Breast epithelium (tissue), 4 donors: ENCODE measurements around the gene ADGRE2. TPM values are rescaled to one million over a fixed set of nuclear protein-coding genes. Genes with fewer than 3 reads are reported as not detected.

Source experiments
- DNase-seq, 2 donors: peaks; one replicate each; pipeline ENCODE4 v3.0.0-alpha.2; 2019; ENCODE audit warnings: low spot score in 2 of 2
- H3K27ac ChIP-seq, 2 donors: fragments of 200-600 bp; sonication (generic) in 1 of 2; one replicate each; pipeline ENCODE4 v1.5.1; 2016 to 2019; ENCODE audit warnings: mild to moderate bottlenecking in 1 of 2
- H3K27me3 ChIP-seq, 2 donors: fragments of 200-600 bp; sonication (generic) in 1 of 2; one replicate each; pipeline versions ENCODE4 v1.5.1 to v1.6.0; 2017 to 2019; ENCODE audit warnings: control low read depth in 1 of 2, mild to moderate bottlenecking in 1 of 2
- H3K36me3 ChIP-seq: fragments of 200-600 bp; one replicate; pipeline ENCODE4 v1.5.1; 2019
- H3K4me1 ChIP-seq, 2 donors: fragments of 200-600 bp; sonication (generic); one replicate each; pipeline ENCODE4 v1.5.1; 2016 to 2019; ENCODE audit warnings: control low read depth in 1 of 2
- H3K4me3 ChIP-seq, 3 donors: fragments of 200-600 bp; sonication (generic); 1 replicate in 2 of 3; 2 replicates in 1 of 3; pipeline ENCODE4 v1.5.1; 2016 to 2019; ENCODE audit warnings: mild to moderate bottlenecking in 3 of 3, moderate library complexity in 2 of 3
- H3K9me3 ChIP-seq, 2 donors: fragments of 200-600 bp; sonication (generic) in 1 of 2; one replicate each; pipeline ENCODE4 v1.5.1; 2016 to 2019; ENCODE audit warnings: control low read depth in 1 of 2
- CTCF ChIP-seq, 3 donors: fragments of 450-650 bp; IDR thresholded peaks; one replicate each; pipeline ENCODE4 v1.5.1; 2016 to 2017; ENCODE audit warnings: antibody characterized with exemption in 3 of 3, mild to moderate bottlenecking in 3 of 3, moderate library complexity in 3 of 3
- POLR2A ChIP-seq: fragments of 450-650 bp; IDR thresholded peaks from one replicate; pipeline ENCODE4 v1.6.1; 2016; ENCODE audit warnings: antibody characterized with exemption, mild to moderate bottlenecking, moderate library complexity
- POLR2AphosphoS5 ChIP-seq, 3 donors: sonication (generic); formaldehyde crosslinking; IDR thresholded peaks; one replicate each; pipeline ENCODE4 v1.6.1; 2017; ENCODE audit warnings: antibody characterized with exemption in 3 of 3
- intact Hi-C: fragments of 100-400 bp; cut with DNase I; formaldehyde crosslinking; loops from one replicate; pipeline ENCODE4 v1.15.1; 2023; ENCODE audit warnings: low total_unique reads
- total RNA-seq, 3 donors: library from RNA; depleted of rRNA; stranded (reverse); fragments of >200 nt; gene quantifications; one replicate each; pipeline ENCODE4 v1.1.0, GENCODE V29; 2016

Gene ADGRE2
- total RNA-seq, 3 donors from 2014 or later = 1.9 to 32.1 (median 9.8) TPM

GRCh38 chr19:14728595-14728994 lies 49.8 kb downstream of the ADGRE2 start:
- no peaks in the 10 kb centered on the region for H3K27me3 ChIP-seq
- H3K27ac ChIP-seq = no peak overlapping the region
- TF ChIP-seq POLR2AphosphoS5 (IDR thresholded peaks at IDR 0.05) = no peak
- no peak for TF ChIP-seq CTCF (IDR thresholded peaks at IDR 0.05)
- no peak for TF ChIP-seq POLR2A
- H3K36me3 ChIP-seq = no peaks in the 10 kb centered on the region
- no peak overlapping the region for H3K4me3 ChIP-seq
- H3K4me1 ChIP-seq = no peaks in the 10 kb centered on the region
- DNase-seq = no peak
- intact Hi-C loops = no loop called here
- H3K9me3 ChIP-seq = peaks cover 46 to 69% of the 10 kb centered on the region in 2 donors

- Histone ChIP-seq H3K36me3 (peaks cover 18% of the 10 kb centered on the region), H3K27me3 (no peaks in the 10 kb centered on the region), H3K9me3 (peaks cover 84 to 100% of the 10 kb centered on the region in 2 donors), H3K27ac (no peak overlapping the region), H3K4me1 (no peaks in the 10 kb centered on the region), H3K4me3 (no peak overlapping the region)
- intact Hi-C loops = no loop called here
- TF ChIP-seq CTCF (IDR thresholded peaks at IDR 0.05) (no peak), POLR2AphosphoS5 (IDR thresholded peaks at IDR 0.05) (no peak), POLR2A (no peak)
- no peak for DNase-seq
These were observed 56.2 kb downstream of the ADGRE2 start for GRCh38 chr19:14722127-14722526.

GRCh38 chr19:14719162-14719561 lies 59.2 kb downstream of the ADGRE2 start:
- Histone ChIP-seq H3K27me3 (no peaks in the 10 kb centered on the region), H3K9me3 (peaks cover 88 to 100% of the 10 kb centered on the region in 2 donors), H3K4me3 (peak overlapping the region in 1 of 3 donors; percentile 45), H3K27ac (no peak overlapping the region), H3K4me1 (no peaks in the 10 kb centered on the region), H3K36me3 (peaks cover 40% of the 10 kb centered on the region)
- TF ChIP-seq POLR2AphosphoS5 (IDR thresholded peaks at IDR 0.05) (no peak), POLR2A (no peak), CTCF (IDR thresholded peaks at IDR 0.05) (no peak)
- intact Hi-C loops = no loop called here
- no peak for DNase-seq

- Histone ChIP-seq H3K36me3 (peaks cover 40% of the 10 kb centered on the region), H3K27ac (no peak overlapping the region), H3K27me3 (no peaks in the 10 kb centered on the region), H3K4me3 (peak overlapping the region in 1 of 3 donors; percentile 45), H3K4me1 (no peaks in the 10 kb centered on the region), H3K9me3 (peaks cover 88 to 100% of the 10 kb centered on the region in 2 donors)
- TF ChIP-seq POLR2AphosphoS5 (IDR thresholded peaks at IDR 0.05) (no peak), CTCF (IDR thresholded peaks at IDR 0.05) (no peak), POLR2A (no peak)
- DNase-seq = no peak
- intact Hi-C loops = no loop called here
These were observed 59.7 kb downstream of the ADGRE2 start for GRCh38 chr19:14718522-14719116.

- H3K9me3 ChIP-seq = peaks cover 82 to 92% of the 10 kb centered on the region in 2 donors
- TF ChIP-seq POLR2A = no peak
- no peak for DNase-seq
These were observed 62.5 kb downstream of the ADGRE2 start for GRCh38 chr19:14715841-14716240.

More at GRCh38 chr19:14715841-14716240, 62.5 kb downstream of the ADGRE2 start:
- H3K36me3 ChIP-seq = peaks cover 48% of the 10 kb centered on the region
- intact Hi-C loops = no loop called here
- no peaks in the 10 kb centered on the region for H3K27me3 ChIP-seq
- H3K4me3 ChIP-seq = no peak overlapping the region
- no peaks in the 10 kb centered on the region for H3K4me1 ChIP-seq
- H3K27ac ChIP-seq = no peak overlapping the region
